HL-60/S4 (cell line): ENCODE results near the gene KCNE2.
"Not testable (repeated sequence)": the region's sequence is repeated elsewhere in the genome, so short reads cannot be mapped to it uniquely, and the experiment has no call there.

ENCODE experiments used
- in situ Hi-C: fragments of 300-500 bp; cut with MboI; formaldehyde crosslinking; loops from 2 replicates; pipeline ENCODE4 v1.14.3; 2022; ENCODE audit warnings: low sequenced_read_pairs

The KCNE2 gene

GRCh38 chr21:34352556-34352955 is 11.2 kb upstream of the KCNE2 start:
- in situ Hi-C loops, result no loop called here

DNA sequence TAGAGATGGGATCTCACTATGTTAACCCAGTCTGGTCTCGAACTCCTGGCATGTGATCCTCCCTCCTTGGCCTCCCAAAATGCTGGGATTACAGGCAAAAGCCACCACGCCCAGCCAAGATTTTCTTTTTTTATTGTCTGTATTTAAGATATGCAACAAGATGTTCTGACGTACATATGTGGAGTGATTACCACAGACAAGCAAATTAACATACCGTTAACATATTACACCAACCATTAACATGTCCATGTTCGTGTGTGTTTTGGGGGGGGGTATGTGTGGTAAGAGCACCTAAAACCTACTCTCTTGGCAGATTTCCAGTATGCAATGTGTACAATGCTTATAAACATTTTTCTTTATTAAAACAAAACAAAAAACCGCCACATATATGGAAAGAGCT is 10.6 kb upstream of the KCNE2 start:
- in situ Hi-C loops, result no loop called here

DNA sequence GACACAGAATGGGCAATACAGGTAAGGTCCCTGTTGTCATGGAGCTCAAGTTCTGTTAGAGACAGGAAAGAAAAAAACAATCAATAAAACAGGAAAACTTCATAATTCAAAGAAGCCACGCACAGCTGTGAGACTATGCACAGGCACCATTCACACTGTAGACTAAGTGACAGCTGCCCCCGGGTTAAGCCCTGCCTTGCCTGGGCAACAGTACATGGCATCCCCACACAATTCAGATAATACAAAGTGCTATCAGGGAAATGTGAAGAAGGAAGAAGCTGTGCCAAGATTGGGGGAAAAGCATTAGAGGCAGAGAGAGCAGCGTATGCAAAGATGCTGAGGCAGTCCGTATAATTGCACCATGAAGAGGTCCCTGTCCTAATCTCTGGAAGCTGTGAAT is 9.0 kb upstream of the KCNE2 start:
- in situ Hi-C loops, result no loop called here

DNA sequence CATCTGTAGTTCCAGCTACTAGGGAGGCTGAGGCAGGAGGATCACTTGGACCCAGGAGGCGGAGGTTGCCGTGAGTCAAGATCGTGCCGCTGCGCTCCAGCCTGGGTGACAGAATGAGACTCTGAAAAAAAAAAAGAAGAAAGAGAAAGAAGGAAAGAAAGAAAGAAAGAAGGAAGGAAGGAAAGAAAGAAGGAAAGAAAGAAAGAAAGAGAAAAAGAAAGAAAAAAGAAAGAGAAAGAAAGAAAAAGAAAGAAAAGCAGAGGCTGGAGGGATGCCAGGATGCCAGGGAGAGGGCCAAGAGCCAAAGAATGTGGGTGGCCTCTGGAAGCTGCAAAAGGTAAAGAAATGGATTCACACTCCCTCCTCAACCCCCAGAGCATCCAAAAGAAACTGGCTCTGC is 8.2 kb upstream of the KCNE2 start:
- in situ Hi-C loops, result no loop called here

DNA sequence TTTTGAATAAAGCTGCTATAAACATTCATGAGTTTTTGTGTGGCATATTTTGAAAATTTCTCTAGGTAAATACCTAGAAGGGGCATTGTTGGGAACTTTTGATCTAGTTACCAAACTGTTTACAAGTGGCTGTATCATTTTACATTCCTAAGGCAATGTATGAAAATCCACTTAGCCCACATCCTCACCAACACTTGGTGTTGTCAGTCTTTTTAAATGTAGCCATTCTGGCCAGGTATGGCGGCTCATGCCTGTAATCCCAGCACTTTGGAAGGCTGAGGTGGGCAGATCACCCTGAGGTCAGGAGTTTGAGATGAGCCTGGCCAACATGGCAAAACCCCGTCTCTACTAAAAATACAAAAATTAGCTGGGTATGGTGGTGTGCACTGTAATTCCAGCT is 5.9 kb upstream of the KCNE2 start:
- in situ Hi-C loops, result no loop called here

DNA sequence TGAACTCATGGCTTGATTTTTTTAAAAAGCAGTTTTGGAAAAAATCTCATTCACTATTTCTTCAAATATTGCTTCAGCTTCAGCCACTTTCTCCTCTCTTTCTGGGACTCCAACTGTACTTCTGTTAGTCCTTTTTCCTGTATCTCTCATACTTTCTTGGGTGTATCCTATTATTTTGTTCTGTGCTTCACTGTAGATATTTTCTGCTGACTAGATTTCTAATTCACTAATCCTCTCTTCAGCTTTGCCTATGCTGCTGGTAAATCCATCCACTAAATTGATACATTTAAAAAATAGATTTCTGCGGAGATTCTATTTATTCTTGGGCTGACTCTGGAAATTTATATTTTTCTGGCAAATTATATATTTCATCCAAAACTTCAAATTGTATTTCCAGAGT is 4.9 kb upstream of the KCNE2 start:
- in situ Hi-C loops, result no loop called here

DNA sequence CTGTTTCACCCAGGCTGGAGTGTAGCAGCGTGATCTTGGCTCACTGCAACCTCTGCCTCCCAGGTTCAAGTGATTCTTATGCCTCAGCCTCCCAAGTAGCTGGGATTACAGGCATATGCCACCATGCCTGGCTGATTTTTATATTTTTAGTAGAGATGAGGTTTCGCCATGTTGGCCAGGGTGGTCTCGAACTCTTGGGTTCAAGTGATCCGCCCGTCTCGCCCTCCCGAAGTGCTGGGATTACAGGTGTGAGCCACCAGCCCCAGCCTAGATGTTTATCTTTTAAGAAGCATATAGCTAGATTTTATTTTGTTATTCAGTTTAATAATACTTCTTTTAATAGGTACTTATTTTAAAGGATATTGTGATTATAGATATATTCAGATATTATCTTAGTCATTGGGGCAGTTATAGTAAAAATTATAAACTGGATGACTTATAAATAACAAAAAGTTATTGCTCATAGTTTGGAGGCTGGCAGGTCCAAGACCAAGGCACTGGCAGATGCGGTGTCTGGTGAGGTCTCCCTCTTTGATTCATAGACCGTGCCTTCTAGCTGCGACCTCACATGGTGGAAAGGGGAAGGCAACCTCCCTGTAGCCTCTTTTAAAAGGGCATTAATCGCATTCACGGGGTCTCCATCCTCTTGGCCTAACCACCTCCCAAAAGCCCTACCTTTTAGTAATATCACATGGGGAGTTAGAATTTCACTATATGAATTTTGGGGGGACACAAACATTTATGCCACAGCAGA is 3.1 kb upstream of the KCNE2 start:
- in situ Hi-C loops, result no loop called here

DNA sequence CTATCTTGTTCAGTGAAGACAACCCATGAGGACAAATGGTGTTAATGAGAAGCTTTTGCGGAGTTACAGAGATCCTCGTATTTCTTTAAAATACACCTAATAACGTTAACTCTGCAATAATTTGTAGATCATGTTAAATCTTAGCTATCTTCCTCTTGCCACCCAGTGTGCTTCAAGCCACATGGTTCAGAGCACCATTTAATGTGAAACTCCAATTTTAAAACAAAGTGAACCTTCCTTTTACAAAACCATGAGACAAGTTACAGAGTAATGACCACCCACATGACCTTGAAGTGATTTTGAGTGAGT is 1.7 kb upstream of the KCNE2 start:
- in situ Hi-C loops, result no loop called here

DNA sequence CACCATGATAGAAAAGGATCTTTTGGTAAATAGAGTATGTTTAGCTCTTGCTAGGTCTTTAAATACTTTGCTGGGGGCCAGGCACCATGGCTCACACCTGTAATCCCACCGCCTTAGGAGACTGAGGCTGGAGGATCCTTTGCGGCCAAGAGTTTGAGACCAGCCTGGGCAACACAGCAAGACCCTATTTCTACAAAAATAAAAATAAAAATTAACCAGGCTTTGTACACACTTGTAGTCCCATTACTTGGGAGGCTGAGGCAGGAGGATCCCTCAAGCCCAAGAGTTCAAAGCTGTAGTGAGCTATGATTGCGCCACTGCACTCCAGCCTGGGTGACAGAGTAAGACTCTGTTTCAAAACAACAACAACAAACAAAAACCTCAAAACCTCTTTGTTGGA is 1.1 kb upstream of the KCNE2 start:
- in situ Hi-C loops, result no loop called here

DNA sequence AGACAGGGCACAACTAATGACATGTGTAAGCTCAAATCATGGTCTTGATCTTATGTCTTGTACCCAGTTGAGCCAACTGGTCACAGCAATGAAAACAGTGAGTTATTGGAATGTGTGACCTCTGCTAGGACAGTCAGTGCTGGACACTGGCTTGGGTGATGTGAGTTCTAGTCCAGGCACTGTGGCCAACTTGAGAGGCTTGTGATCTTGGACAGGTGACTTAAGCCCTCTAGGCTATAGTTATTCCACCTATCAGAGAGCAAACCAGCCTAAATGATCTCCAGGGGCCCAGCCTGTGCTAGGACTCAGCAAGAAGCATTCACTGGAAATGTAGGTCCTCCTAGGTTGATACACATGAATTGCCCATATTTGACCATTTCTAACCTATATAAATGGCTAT is 1.1 kb downstream of the KCNE2 start:
- in situ Hi-C loops, result no loop called here

DNA sequence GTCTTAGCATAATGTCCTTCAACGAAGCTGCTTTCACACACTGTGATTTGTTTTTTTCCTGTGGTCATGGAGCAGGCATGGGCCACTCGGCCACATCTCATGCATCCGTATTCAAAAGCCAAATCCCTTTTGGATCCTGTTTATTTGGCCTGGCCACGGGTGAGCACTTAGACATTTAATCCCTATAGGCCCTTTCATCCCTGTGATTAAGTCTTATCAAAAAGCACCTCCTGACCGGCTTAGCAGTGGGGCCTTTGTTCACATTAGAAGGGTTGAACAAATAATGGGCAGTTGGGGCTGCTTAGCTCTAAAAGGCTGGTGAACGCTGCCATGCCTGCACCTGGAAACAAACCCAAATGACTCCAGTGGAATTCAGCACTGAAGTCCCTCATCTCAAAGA is 2.0 kb downstream of the KCNE2 start:
- in situ Hi-C loops, result no loop called here

GRCh38 chr21:34367320-34367935 is 3.6 kb downstream of the KCNE2 start:
- in situ Hi-C loops, result no loop called here

DNA sequence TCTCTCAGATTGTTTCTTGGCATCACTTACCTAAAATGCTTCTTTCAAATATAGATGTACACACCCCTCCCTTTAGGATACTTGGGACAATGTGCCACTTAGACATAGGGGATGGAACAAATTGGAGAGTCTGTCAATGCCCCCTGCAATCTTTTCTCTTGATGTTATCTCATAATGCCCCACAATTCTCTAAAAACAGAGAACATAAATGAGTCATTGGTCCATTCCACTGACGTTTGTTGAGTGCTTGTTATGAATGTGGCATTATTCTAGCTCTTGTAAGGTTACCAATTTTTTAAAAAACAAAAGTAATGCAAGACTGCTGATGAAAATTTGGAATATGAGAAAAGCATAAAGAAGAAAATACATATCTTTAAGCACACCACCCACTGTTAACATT is 5.9 kb downstream of the KCNE2 start:
- in situ Hi-C loops, result no loop called here

DNA sequence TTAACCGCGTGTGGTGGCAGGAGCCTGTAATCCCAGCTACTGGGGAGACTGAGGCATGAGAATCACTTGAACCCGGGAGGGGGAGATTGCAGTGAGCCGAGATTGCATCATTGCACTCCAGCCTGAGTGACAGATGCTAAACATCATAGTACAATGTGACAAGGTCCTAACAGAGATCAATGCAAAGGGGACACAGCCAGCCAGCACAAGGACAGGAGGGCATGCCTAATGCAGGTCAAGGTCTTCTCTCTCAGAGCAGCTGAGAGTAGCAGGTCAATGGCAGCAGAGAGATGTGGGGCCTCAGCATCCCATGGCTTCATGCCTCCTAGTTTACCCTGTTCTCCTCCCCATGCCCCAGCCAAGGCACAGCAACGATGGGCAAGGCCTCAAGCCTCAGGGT is 8.5 kb downstream of the KCNE2 start:
- in situ Hi-C loops, result no loop called here

GRCh38 chr21:34374462-34374861 is 10.7 kb downstream of the KCNE2 start:
- in situ Hi-C loops, result not testable (repeated sequence)

- in situ Hi-C loops, result not testable (repeated sequence)
Observed at GRCh38 chr21:34374940-34375618, 11.3 kb downstream of the KCNE2 start, which contains the start of gene SMIM11. Gene SMIM11, plus strand, starts transcription at chr21:34375507. Its CDS starts 3,998 bp downstream, at chr21:34379505.

DNA sequence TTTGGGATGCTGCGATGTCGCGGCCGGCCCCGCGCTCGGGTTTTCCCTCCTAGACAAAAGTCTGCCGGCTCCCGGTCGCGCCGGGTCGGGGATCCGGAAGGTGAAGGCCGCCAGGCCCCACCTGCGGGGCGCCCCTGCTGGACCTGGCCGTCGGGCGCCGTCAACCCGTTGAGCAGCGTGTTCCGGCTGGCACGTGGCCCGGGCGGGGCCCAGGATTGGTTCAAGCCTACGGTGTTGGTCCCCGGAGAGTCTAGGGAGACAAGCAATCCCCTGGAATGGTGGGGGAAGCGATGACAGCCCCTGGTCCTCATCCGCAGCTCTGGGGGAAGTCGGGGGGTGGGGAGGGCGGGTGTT is 11.8 kb downstream of the KCNE2 start:
- in situ Hi-C loops, result not testable (repeated sequence)

GRCh38 chr21:34383138-34383537 is 19.3 kb downstream of the KCNE2 start:
- in situ Hi-C loops, result not testable (repeated sequence)

DNA sequence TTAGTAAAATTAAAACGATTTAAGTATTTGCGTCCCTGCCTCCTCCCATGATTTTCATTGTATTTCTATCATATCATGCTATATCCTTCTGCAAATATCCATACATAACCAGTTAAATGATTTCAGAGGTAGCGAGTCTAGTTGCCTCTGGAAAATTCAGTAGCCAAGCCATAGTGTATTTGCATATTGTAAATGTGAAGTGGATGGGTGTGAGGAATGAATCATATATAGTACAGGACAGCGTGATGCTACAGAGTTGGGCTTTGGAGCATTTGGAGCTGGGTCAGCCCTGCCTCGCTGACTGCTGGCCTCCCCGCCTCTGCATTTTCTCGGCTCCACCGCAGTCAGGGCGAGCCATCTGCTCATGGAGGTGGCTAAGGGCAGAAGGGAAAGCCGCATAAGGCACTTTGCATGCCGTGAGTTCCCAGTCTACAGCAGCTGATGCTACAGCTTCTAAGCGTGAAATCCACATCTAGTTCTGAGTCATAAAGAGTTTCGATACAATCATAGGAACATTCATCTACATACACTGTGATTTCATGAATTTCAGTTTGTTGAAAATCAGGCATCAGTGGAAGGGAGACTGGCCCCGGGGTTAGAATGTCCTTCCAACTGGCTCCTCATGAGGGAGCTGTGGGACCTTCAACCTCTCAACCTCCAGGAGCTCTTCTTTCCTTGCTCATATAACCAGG is 20.1 kb downstream of the KCNE2 start:
- in situ Hi-C loops, result not testable (repeated sequence)

DNA sequence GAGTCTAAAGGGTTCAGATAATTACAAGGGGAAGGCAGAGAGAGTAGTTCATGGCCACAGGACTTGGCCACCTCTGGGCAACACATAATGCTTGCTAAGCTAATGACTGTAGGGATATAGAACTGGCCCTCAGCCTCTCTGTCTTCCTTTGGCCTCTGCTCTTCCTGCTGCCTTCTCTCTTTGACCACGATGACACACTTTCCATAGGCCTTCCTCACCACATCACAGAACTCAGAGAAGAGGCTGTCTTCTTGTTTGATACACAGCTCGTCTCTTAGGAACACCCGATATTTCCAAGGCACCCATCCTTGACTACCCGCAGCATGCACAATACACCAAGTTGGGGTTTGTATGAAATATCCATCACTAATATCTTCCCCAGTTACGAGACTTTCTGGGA is 36.7 kb downstream of the KCNE2 start:
- in situ Hi-C loops, result not testable (repeated sequence)

- in situ Hi-C loops, result not testable (repeated sequence)
Observed at GRCh38 chr21:34404742-34405141, 40.9 kb downstream of the KCNE2 start.

DNA sequence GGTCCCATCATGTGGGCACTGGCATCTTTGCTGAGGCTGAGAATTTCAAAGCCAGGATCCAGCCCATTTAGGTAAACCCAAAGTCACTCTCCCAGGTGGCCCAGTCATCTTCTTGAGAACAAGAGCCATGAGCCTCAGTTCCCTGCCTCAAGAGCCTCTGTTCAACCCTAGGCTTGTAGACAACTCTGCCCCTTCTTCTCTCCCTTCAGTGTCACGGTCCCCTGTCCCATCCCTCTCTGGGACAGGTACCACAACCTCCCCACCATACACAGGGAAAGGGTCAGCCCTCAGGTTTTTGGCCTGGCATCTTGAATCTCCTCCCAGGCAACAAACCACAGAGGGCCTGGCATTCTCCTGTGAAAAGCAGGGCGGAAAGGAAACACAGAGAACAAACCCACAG is 41.9 kb downstream of the KCNE2 start:
- in situ Hi-C loops, result not testable (repeated sequence)
